HEK293 (cell line): ENCODE results near the gene SINHCAF.
A peak's percentile ranks its signal among the peaks of the same experiment; 100 is the strongest.

Experiments
- FEZF1 ChIP-seq: fragments of 450-650 bp; formaldehyde crosslinking; IDR thresholded peaks from 2 replicates; pipeline ENCODE4 v1.5.1; 2016; ENCODE audit warnings: missing biosample characterization, missing genetic modification characterization
- INSM2 ChIP-seq: fragments of 450-650 bp; formaldehyde crosslinking; IDR thresholded peaks from 2 replicates; pipeline ENCODE4 v1.5.1; 2016; ENCODE audit warnings: missing biosample characterization, missing genetic modification characterization
- KLF17 ChIP-seq: fragments of 450-650 bp; formaldehyde crosslinking; IDR thresholded peaks from 2 replicates; pipeline ENCODE4 v1.5.1; 2016; ENCODE audit warnings: missing biosample characterization, missing genetic modification characterization
- KLF8 ChIP-seq: fragments of 450-650 bp; formaldehyde crosslinking; IDR thresholded peaks from 2 replicates; pipeline ENCODE4 v1.5.1; 2016; ENCODE audit warnings: missing biosample characterization, missing genetic modification characterization
- MYNN ChIP-seq: fragments of 450-650 bp; formaldehyde crosslinking; IDR thresholded peaks from 2 replicates; pipeline ENCODE4 v1.5.1; 2016; ENCODE audit warnings: missing biosample characterization, missing genetic modification characterization, borderline replicate concordance
- RBAK ChIP-seq: fragments of 450-650 bp; formaldehyde crosslinking; IDR thresholded peaks from 2 replicates; pipeline ENCODE4 v1.5.1; 2016; ENCODE audit warnings: missing biosample characterization, missing genetic modification characterization
- TCF7L2 ChIP-seq: IDR thresholded peaks from 2 replicates; pipeline ENCODE4 v1.6.1; 2011; ENCODE audit warnings: low read depth, mild to moderate bottlenecking, inconsistent platforms, low read length, moderate library complexity, borderline replicate concordance
- TSHZ1 ChIP-seq: fragments of 450-650 bp; formaldehyde crosslinking; IDR thresholded peaks from 2 replicates; pipeline ENCODE4 v1.5.1; 2016; ENCODE audit warnings: missing biosample characterization, missing genetic modification characterization, borderline replicate concordance
- ZBTB1 ChIP-seq: fragments of 450-650 bp; formaldehyde crosslinking; IDR thresholded peaks from 2 replicates; pipeline ENCODE4 v1.5.1; 2016; ENCODE audit warnings: missing biosample characterization, missing genetic modification characterization
- ZBTB17 ChIP-seq: fragments of 450-650 bp; formaldehyde crosslinking; IDR thresholded peaks from 2 replicates; pipeline ENCODE4 v1.5.1; 2016; ENCODE audit warnings: missing biosample characterization, missing genetic modification characterization
- ZBTB21 ChIP-seq: fragments of 450-650 bp; formaldehyde crosslinking; IDR thresholded peaks from 2 replicates; pipeline ENCODE4 v1.5.1; 2017; ENCODE audit warnings: missing biosample characterization, missing genetic modification characterization
- ZBTB49 ChIP-seq: fragments of 450-650 bp; formaldehyde crosslinking; IDR thresholded peaks from 2 replicates; pipeline ENCODE4 v1.5.1; 2016; ENCODE audit warnings: missing biosample characterization, missing genetic modification characterization, low read depth
- ZNF121 ChIP-seq: fragments of 450-650 bp; formaldehyde crosslinking; IDR thresholded peaks from 2 replicates; pipeline ENCODE4 v1.5.1; 2016; ENCODE audit warnings: missing biosample characterization, missing genetic modification characterization
- ZNF184 ChIP-seq: fragments of 450-650 bp; IDR thresholded peaks from 2 replicates; pipeline ENCODE4 v1.5.1; 2018; ENCODE audit warnings: missing biosample characterization, mild to moderate bottlenecking, missing genetic modification characterization
- ZNF248 ChIP-seq: fragments of 450-650 bp; formaldehyde crosslinking; IDR thresholded peaks from 2 replicates; pipeline ENCODE4 v1.5.1; 2017; ENCODE audit warnings: missing biosample characterization, missing genetic modification characterization
- ZNF416 ChIP-seq: fragments of 450-650 bp; formaldehyde crosslinking; IDR thresholded peaks from 2 replicates; pipeline ENCODE4 v1.5.1; 2016; ENCODE audit warnings: missing biosample characterization, missing genetic modification characterization
- ZNF473 ChIP-seq: fragments of 450-650 bp; formaldehyde crosslinking; IDR thresholded peaks from 2 replicates; pipeline ENCODE4 v1.5.1; 2017; ENCODE audit warnings: missing biosample characterization, missing genetic modification characterization
- ZNF513 ChIP-seq: fragments of 450-650 bp; IDR thresholded peaks from 2 replicates; pipeline ENCODE4 v1.5.1; 2018; ENCODE audit warnings: missing biosample characterization, missing genetic modification characterization
- ZNF518A ChIP-seq: fragments of 450-650 bp; formaldehyde crosslinking; conservative IDR thresholded peaks from 2 replicates; pipeline ENCODE4 v1.5.1; 2016; ENCODE audit warnings: low read depth, missing biosample characterization, missing genetic modification characterization
- ZNF585B ChIP-seq: fragments of 450-650 bp; formaldehyde crosslinking; IDR thresholded peaks from 2 replicates; pipeline ENCODE4 v1.5.1; 2016; ENCODE audit warnings: missing biosample characterization, missing genetic modification characterization
- ZNF704 ChIP-seq: fragments of 450-650 bp; formaldehyde crosslinking; IDR thresholded peaks from 2 replicates; pipeline ENCODE4 v1.5.1; 2016; ENCODE audit warnings: missing biosample characterization, missing genetic modification characterization
- ZNF707 ChIP-seq: fragments of 450-650 bp; formaldehyde crosslinking; IDR thresholded peaks from 2 replicates; pipeline ENCODE4 v1.5.1; 2016; ENCODE audit warnings: missing biosample characterization, missing genetic modification characterization
- ZNF777 ChIP-seq: fragments of 450-650 bp; formaldehyde crosslinking; IDR thresholded peaks from 2 replicates; pipeline ENCODE4 v1.5.1; 2017; ENCODE audit warnings: missing biosample characterization, missing genetic modification characterization, borderline replicate concordance

The SINHCAF gene

GRCh38 chr12:31324116-31324844 is 1.7 kb downstream of the SINHCAF start (continued):
- TF ChIP-seq TSHZ1 (tag by site-specific recombination) (no peak), ZNF184 (tag by site-specific recombination) (0 out of 2 replicates have a peak, but pooled peaks have one; percentile 69), ZNF704 (tag by site-specific recombination) (no peak), ZBTB17 (no peak; the same call in 1 of the 2 replicates), MYNN (no peak), KLF17 (tag by site-specific recombination) (peak; percentile 22), ZNF777 (tag by site-specific recombination) (no peak), FEZF1 (no peak), ZNF416 (no peak), ZNF513 (tag by site-specific recombination) (no peak), ZBTB1 (tag by site-specific recombination) (peak; percentile 28), ZNF248 (no peak), ZNF518A (tag by site-specific recombination) (no peak), KLF8 (no peak; the same call in 1 of the 2 replicates), ZNF707 (tag by site-specific recombination) (no peak), TCF7L2 (peak; percentile 80), ZBTB21 (tag by site-specific recombination) (no peak), ZNF585B (no peak), INSM2 (no peak), RBAK (tag by site-specific recombination) (no peak), ZNF473 (tag by site-specific recombination) (no peak), ZNF121 (tag by site-specific recombination) (no peak), ZBTB49 (no peak)
